CD4-positive, alpha-beta T cell (primary cell): ENCODE results near the gene SPRYD3. TPM values are rescaled to one million over a fixed set of nuclear protein-coding genes. Genes with fewer than 3 reads are reported as not detected.

ENCODE experiments used
- ATAC-seq: fragments of 200-7000 bp; cut with Tn5 transposase; one replicate; pipeline ENCODE4 v1.10.0; 2022; ENCODE audit warnings: mild to moderate bottlenecking; ENCODE audit not compliant: poor library complexity
- CTCF ChIA-PET: fragments of 350-600 bp; sonication (Branson Sonifier 250); formaldehyde crosslinking; loops from one replicate; lab custom pipeline; 2021; ENCODE audit warnings: antibody characterized with exemption, inconsistent platforms; lab: Charles Lee
- POLR2A ChIA-PET: fragments of 350-600 bp; sonication (Branson Sonifier 250); formaldehyde crosslinking; loops from one replicate; lab custom pipeline; 2021; ENCODE audit warnings: antibody characterized with exemption, inconsistent platforms; lab: Charles Lee
- DNase-seq, 14 experiments: peaks; one replicate each; pipeline ENCODE4 v3.0.0-alpha.2; 2013 to 2020; ENCODE audit warnings: mixed read lengths in 2 of 14
- H3K27ac ChIP-seq, 2 donors: one replicate each; pipeline versions ENCODE4 v1.5.1 to v1.7.0; 2013; ENCODE audit warnings: low read length in 2 of 2, low read depth in 1 of 2, mild to moderate bottlenecking in 1 of 2
- H3K27me3 ChIP-seq, 2 experiments: 1 replicate in 1 of 2; 2 replicates in 1 of 2; pipeline versions ENCODE4 v1.6.1 to v1.7.0; 2013; ENCODE audit warnings: low read length in 2 of 2, control low read depth in 1 of 2, mild to moderate bottlenecking in 1 of 2, moderate library complexity in 1 of 2; ENCODE audit not compliant: insufficient read depth in 2 of 2, control insufficient read depth in 1 of 2
- H3K36me3 ChIP-seq: one replicate; pipeline ENCODE4 v1.6.1; 2013; ENCODE audit warnings: low read length, control low read depth; ENCODE audit not compliant: insufficient read depth
- H3K4me1 ChIP-seq: one replicate; pipeline ENCODE4 v1.6.1; 2013; ENCODE audit warnings: low read length, control low read depth; ENCODE audit not compliant: insufficient read depth
- H3K4me3 ChIP-seq: one replicate; pipeline ENCODE4 v1.5.1; 2013; ENCODE audit warnings: mild to moderate bottlenecking, low read length, moderate library complexity
- H3K9me3 ChIP-seq, 2 experiments: 1 replicate in 1 of 2; 2 replicates in 1 of 2; pipeline versions ENCODE4 v1.6.1 to v1.7.0; 2013; ENCODE audit warnings: low read length in 2 of 2, mild to moderate bottlenecking in 2 of 2, control low read depth in 1 of 2, moderate library complexity in 1 of 2; ENCODE audit not compliant: control insufficient read depth in 1 of 2, insufficient read depth in 1 of 2
- H3K27ac Mint-ChIP-seq: one replicate; pipeline ENCODE4 v1.8.0; 2020; ENCODE audit warnings: mixed read lengths
- H3K27me3 Mint-ChIP-seq: one replicate; pipeline ENCODE4 v1.8.0; 2021; ENCODE audit warnings: mixed read lengths
- H3K36me3 Mint-ChIP-seq: one replicate; pipeline ENCODE4 v1.8.0; 2021; ENCODE audit warnings: low read depth, mixed read lengths
- H3K4me1 Mint-ChIP-seq: one replicate; pipeline ENCODE4 v1.8.0; 2021; ENCODE audit warnings: low read depth, mixed read lengths
- H3K4me3 Mint-ChIP-seq: one replicate; pipeline ENCODE4 v1.8.0; 2020; ENCODE audit warnings: mild to moderate bottlenecking, mixed read lengths
- H3K9me3 Mint-ChIP-seq: one replicate; pipeline ENCODE4 v1.8.0; 2020; ENCODE audit warnings: mixed read lengths
- CTCF ChIP-seq: fragments of 200-600 bp; IDR thresholded peaks from one replicate; pipeline ENCODE4 v1.8.0; 2022; ENCODE audit warnings: antibody characterized with exemption, mild to moderate bottlenecking
- intact Hi-C, 2 experiments: fragments of 100-400 bp; cut with DNase I in 1 of 2; cut with micrococcal nuclease in 1 of 2; formaldehyde crosslinking; loops; one replicate each; pipeline versions ENCODE4 v1.15.1 to v1.9.0; 2023 to 2025; cut with DNase I, micrococcal nuclease
- total RNA-seq, 174 experiments: library from RNA in 2 of 174; stranded (reverse) in 2 of 174; gene quantifications; one replicate each; pipeline ENCODE4 v1.2.3 and lab custom pipeline; 2021 to 2026

The SPRYD3 gene
- total RNA-seq, 2 experiments from 2014 or later: 17.7 to 21.0 TPM

GRCh38 chr12:53047221-53048032 is 31.8 kb downstream of the SPRYD3 start:
- Histone ChIP-seq H3K4me3 (peak overlapping the region; percentile 93), H3K36me3 (no peaks in the 10 kb centered on the region), H3K27me3 (no peaks in the 10 kb centered on the region), H3K9me3 (no peaks in the 10 kb centered on the region), H3K4me1 (peaks cover 21% of the 10 kb centered on the region), H3K27ac (peak overlapping the region; percentile 56 to 76)
- peak; percentile 79 for ATAC-seq
- Mint-ChIP-seq H3K4me1 (peaks cover 25% of the 10 kb centered on the region), H3K27ac (peak overlapping the region; percentile 96), H3K4me3 (peak overlapping the region; percentile 76), H3K36me3 (peaks cover 6% of the 10 kb centered on the region), H3K27me3 (no peaks in the 10 kb centered on the region), H3K9me3 (no peaks in the 10 kb centered on the region)
- TF ChIP-seq CTCF: no peak
- intact Hi-C loops: loop anchor here in 1 of 2 experiments (5.0 kb wide), 1 partner anchor 40 kb away; the partner anchor contains the start of gene EIF4B
- CTCF ChIA-PET: interaction anchor here (0.7 to 2.2 kb wide), 11 partner anchors 9 to 132 kb away, joined by 3 to 8 read pairs (median 4); partner anchors contain the start of genes SOAT2 and SPRYD3
- POLR2A ChIA-PET: interaction anchor here (0.6 to 4.3 kb wide), 9 partner anchors 8 to 453 kb away, joined by 3 to 27 read pairs (median 5); partner anchors contain the start of genes CSAD, EIF4B, ESPL1 and SOAT2
- peak; percentile 45 to 90 (median 64) for DNase-seq

DNA sequence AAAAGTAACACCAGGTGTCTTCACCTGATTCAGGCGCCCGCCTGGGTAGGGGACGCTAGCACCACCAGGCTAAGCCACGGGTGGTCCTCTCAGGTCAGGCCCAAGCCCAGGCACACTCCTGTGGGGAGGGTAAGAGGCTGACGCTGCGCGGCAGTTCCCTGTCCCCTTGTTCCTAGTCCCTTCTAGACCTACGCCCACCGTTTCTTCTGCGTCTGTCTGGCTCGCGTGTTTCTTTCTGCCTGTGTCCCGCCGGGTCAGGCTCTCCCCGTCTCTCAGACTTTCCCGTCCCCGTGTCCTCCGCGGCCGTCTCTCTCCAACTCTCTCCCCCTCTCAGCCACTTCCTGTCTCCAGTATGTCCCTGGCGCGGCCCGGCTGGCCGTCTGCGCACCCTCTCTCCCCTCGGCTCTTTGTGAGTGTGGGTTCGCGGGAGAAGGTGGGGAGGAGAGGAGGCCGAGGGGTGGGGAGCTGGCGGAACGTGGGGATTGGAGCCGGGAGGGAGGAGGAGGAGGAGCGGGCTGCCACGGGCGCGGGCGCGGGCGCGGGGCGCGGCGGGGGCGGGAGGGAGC is 32.5 kb downstream of the SPRYD3 start:
- ChIA-PET POLR2A (interaction anchor here (0.6 to 4.3 kb wide), 9 partner anchors 7 to 168 kb away, joined by 3 to 27 read pairs (median 5); partner anchors contain the start of genes CSAD, EIF4B, SPRYD3 and ZNF740), CTCF (interaction anchor here (1.1 to 2.2 kb wide), 3 partner anchors 8 to 41 kb away, joined by 3 to 8 read pairs (median 4); no protein-coding TSS in a partner anchor)
- ATAC-seq: peak; percentile 38
- intact Hi-C loops: loop anchor here in 1 of 2 experiments (5.0 kb wide), 1 partner anchor 39 kb away; the partner anchor contains the start of gene EIF4B
- H3K9me3 Mint-ChIP-seq: no peaks in the 10 kb centered on the region
- no peaks in the 10 kb centered on the region for H3K27me3 ChIP-seq
- peak overlapping the region; percentile 96 for H3K27ac Mint-ChIP-seq
- H3K36me3 Mint-ChIP-seq: peaks cover 12% of the 10 kb centered on the region
- peak overlapping the region; percentile 93 for H3K4me3 ChIP-seq
- peak overlapping the region; percentile 8 to 79 for H3K27ac ChIP-seq
- H3K4me1 Mint-ChIP-seq: peaks cover 25% of the 10 kb centered on the region
- DNase-seq: peak in 9 of 14 experiments; percentile 24 to 59 (median 38)
- H3K4me3 Mint-ChIP-seq: peak overlapping the region; percentile 98
- no peaks in the 10 kb centered on the region for H3K27me3 Mint-ChIP-seq
- no peaks in the 10 kb centered on the region for H3K9me3 ChIP-seq
- H3K36me3 ChIP-seq: no peaks in the 10 kb centered on the region
- no peak for TF ChIP-seq CTCF
- H3K4me1 ChIP-seq: peaks cover 21% of the 10 kb centered on the region

DNA sequence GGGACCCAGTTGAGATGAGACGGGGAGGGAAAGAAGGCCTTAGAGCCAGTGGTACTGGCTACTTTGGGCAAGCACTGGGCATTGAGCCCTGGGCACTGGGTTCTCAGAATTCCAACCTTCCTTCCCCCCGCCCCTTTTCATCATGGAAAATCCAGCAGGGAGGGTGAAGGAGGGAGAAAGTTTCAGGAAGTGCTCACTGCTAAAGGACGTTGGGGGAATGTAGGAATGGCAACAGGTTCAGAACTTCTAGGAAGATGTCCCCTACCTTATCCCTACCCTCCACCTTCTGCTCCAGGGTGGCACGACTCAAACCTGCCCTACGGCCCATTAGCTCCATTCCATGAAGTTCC is 33.5 kb downstream of the SPRYD3 start:
- peaks cover 21% of the 10 kb centered on the region for H3K36me3 Mint-ChIP-seq
- DNase-seq (no peak), ATAC-seq (no peak)
- no peaks in the 10 kb centered on the region for H3K9me3 ChIP-seq
- no peaks in the 10 kb centered on the region for H3K9me3 Mint-ChIP-seq
- H3K4me1 Mint-ChIP-seq: peaks cover 21% of the 10 kb centered on the region
- H3K27me3 Mint-ChIP-seq: no peaks in the 10 kb centered on the region
- H3K27me3 ChIP-seq: no peaks in the 10 kb centered on the region
- peak overlapping the region; percentile 96 for H3K27ac Mint-ChIP-seq
- POLR2A ChIA-PET: interaction anchor here (0.6 to 4.3 kb wide), 6 partner anchors 8 to 40 kb away, joined by 3 to 27 read pairs (median 4); partner anchors contain the start of genes EIF4B and SPRYD3
- no peak overlapping the region for H3K27ac ChIP-seq
- no peak for TF ChIP-seq CTCF
- intact Hi-C loops: loop anchor here in 1 of 2 experiments (5.0 kb wide), 1 partner anchor 38 kb away; the partner anchor contains the start of gene EIF4B
- H3K4me1 ChIP-seq: peaks cover 21% of the 10 kb centered on the region
- CTCF ChIA-PET: interaction anchor here (1.7 kb wide), 1 partner anchor 21 kb away, joined by 4 read pairs; no protein-coding TSS in a partner anchor
- H3K4me3 ChIP-seq: no peak overlapping the region
- H3K36me3 ChIP-seq: peaks cover 4% of the 10 kb centered on the region
- H3K4me3 Mint-ChIP-seq: peak overlapping the region; percentile 98
